Activated naive CD4-positive, alpha-beta T cell treated with anti-CD3 and anti-CD28 coated beads, Interleukin-2, amount 10 ng/mL, durations not matched to agents 7 days and 5 days (primary cell): ENCODE results near the gene FIZ1.
"Not testable (repeated sequence)": the region's sequence is repeated elsewhere in the genome, so short reads cannot be mapped to it uniquely, and the experiment has no call there.

Experiments
- CTCF ChIA-PET: fragments of 350-600 bp; sonication (Branson Sonifier 250); formaldehyde crosslinking; loops from one replicate; lab custom pipeline; 2021; ENCODE audit warnings: antibody characterized with exemption; lab: Charles Lee
- DNase-seq: peaks from one replicate; pipeline ENCODE4 v3.0.0-alpha.2; 2020
- H3K27ac Mint-ChIP-seq: one replicate; pipeline ENCODE4 v1.8.0; 2021; ENCODE audit warnings: mild to moderate bottlenecking, moderate library complexity, mixed read lengths
- H3K27me3 Mint-ChIP-seq: one replicate; pipeline ENCODE4 v1.8.0; 2021; ENCODE audit warnings: mild to moderate bottlenecking, mixed read lengths
- H3K36me3 Mint-ChIP-seq: one replicate; pipeline ENCODE4 v1.8.0; 2021; ENCODE audit warnings: mixed read lengths
- H3K4me1 Mint-ChIP-seq: one replicate; pipeline ENCODE4 v1.8.0; 2021; ENCODE audit warnings: mixed read lengths
- H3K4me3 Mint-ChIP-seq: one replicate; pipeline ENCODE4 v1.8.0; 2021; ENCODE audit warnings: mild to moderate bottlenecking, moderate library complexity, mixed read lengths
- H3K9me3 Mint-ChIP-seq: one replicate; pipeline ENCODE4 v1.8.0; 2021; ENCODE audit warnings: mixed read lengths

The FIZ1 gene

GRCh38 chr19:55590617-55591016 lies 8.7 kb downstream of the FIZ1 start:
- Mint-ChIP-seq H3K36me3 (peaks cover 17% of the 10 kb centered on the region), H3K27me3 (peaks cover 20% of the 10 kb centered on the region), H3K9me3 (peaks cover 2% of the 10 kb centered on the region), H3K27ac (no peak overlapping the region), H3K4me3 (no peak overlapping the region), H3K4me1 (peaks cover 19% of the 10 kb centered on the region)
- CTCF ChIA-PET, result no interaction called here
- no peak for DNase-seq

- Mint-ChIP-seq H3K27ac (no peak overlapping the region), H3K36me3 (peaks cover 12% of the 10 kb centered on the region), H3K4me1 (peaks cover 24% of the 10 kb centered on the region), H3K4me3 (no peak overlapping the region), H3K9me3 (peaks cover 2% of the 10 kb centered on the region), H3K27me3 (peaks cover 25% of the 10 kb centered on the region)
- DNase-seq, result no peak
- CTCF ChIA-PET, result no interaction called here
Measured at GRCh38 chr19:55590109-55590508, 9.2 kb downstream of the FIZ1 start.

DNA sequence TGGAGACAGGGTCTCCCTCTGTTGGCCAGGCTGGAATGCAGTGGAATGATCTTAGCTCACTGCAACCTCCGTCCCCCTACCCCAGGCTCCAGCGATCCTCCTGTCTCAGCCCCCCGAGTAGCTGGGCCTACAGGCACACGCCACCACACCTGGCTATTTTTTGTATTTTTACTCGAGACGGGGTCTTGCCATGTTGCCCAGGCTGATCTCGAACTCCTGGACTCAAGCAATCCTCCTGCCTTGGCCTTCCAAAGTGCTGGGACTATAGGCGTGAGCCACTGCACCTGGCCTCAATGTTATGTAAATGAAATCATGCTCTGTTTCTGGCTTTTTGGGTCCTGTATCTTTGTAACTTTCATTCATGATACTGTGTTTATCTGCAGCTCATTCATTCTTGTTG lies 10.6 kb downstream of the FIZ1 start:
- H3K4me3 Mint-ChIP-seq, result no peak overlapping the region
- H3K27ac Mint-ChIP-seq, result no peak overlapping the region
- H3K36me3 Mint-ChIP-seq, result peaks cover 7% of the 10 kb centered on the region
- H3K27me3 Mint-ChIP-seq, result peaks cover 34% of the 10 kb centered on the region
- peaks cover 22% of the 10 kb centered on the region for H3K4me1 Mint-ChIP-seq
- DNase-seq, result no peak
- CTCF ChIA-PET, result no interaction called here
- H3K9me3 Mint-ChIP-seq, result no peaks in the 10 kb centered on the region

DNA sequence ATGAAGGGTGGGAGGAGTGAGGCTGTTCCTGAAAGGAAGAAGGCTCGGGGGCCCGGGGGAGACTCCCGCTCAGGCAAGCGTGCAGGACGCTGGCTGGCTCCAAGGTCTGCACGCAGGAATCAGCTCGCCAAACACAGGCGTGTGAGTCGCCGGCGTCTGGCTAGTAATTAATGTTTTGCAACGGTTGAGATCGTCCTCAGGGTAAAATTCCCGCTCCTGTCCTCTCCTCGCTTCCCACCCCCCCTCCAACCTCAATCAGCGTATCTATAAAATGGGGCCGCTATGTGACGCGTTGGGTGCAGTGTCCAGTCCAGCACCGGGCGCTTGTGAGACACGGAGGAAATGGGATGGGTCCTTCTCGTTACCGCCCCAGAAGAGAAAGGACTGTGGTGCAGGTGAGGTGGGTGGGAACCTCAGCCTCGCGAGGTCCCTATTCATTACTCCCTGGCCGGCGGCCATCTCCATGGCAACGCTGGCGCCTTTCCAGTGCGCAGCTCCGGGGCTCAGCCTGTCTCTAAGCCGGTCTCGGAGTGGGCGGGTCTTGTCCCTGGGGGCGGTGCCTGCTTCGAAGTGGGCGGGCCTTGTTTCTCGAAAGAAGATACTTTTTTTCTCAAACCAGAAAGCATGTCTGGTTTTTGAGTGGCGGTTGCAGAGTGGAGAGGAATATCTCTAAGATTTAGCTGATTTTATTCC lies 12.2 kb downstream of the FIZ1 start:
- H3K4me1 Mint-ChIP-seq, result peaks cover 22% of the 10 kb centered on the region
- CTCF ChIA-PET, result interaction anchor here (0.9 to 1.5 kb wide), 3 partner anchors 12 to 46 kb away, joined by 4 to 6 read pairs (median 4); partner anchors contain the start of genes FIZ1 and ZNF865
- H3K4me3 Mint-ChIP-seq, result peak overlapping the region; percentile 62
- H3K27ac Mint-ChIP-seq, result peak overlapping the region; percentile 45
- peak; percentile 95 for DNase-seq
- peaks cover 4% of the 10 kb centered on the region for H3K36me3 Mint-ChIP-seq
- H3K27me3 Mint-ChIP-seq, result peaks cover 34% of the 10 kb centered on the region
- H3K9me3 Mint-ChIP-seq, result no peaks in the 10 kb centered on the region

GRCh38 chr19:55585658-55586339 lies 13.5 kb downstream of the FIZ1 start:
- peaks cover 30% of the 10 kb centered on the region for H3K4me1 Mint-ChIP-seq
- no peak overlapping the region for H3K27ac Mint-ChIP-seq
- DNase-seq, result peak; percentile 50
- no peaks in the 10 kb centered on the region for H3K36me3 Mint-ChIP-seq
- H3K9me3 Mint-ChIP-seq, result no peaks in the 10 kb centered on the region
- CTCF ChIA-PET, result interaction anchor here (0.8 kb wide), 1 partner anchor 20 kb away, joined by 3 read pairs; the partner anchor contains the start of gene ZNF865
- no peak overlapping the region for H3K4me3 Mint-ChIP-seq
- peaks cover 38% of the 10 kb centered on the region for H3K27me3 Mint-ChIP-seq

- DNase-seq, result no peak
- Mint-ChIP-seq H3K4me3 (no peak overlapping the region), H3K27ac (no peak overlapping the region), H3K27me3 (peaks cover 38% of the 10 kb centered on the region), H3K36me3 (peaks cover under 1% of the 10 kb centered on the region), H3K9me3 (no peaks in the 10 kb centered on the region), H3K4me1 (peaks cover 32% of the 10 kb centered on the region)
- CTCF ChIA-PET, result interaction anchor here (0.7 to 1.7 kb wide), 2 partner anchors 11 to 21 kb away, joined by 3 read pairs; no protein-coding TSS in a partner anchor
Measured at GRCh38 chr19:55584871-55585270, 14.4 kb downstream of the FIZ1 start.

- not testable (repeated sequence) for H3K36me3 Mint-ChIP-seq, H3K27ac Mint-ChIP-seq, H3K9me3 Mint-ChIP-seq, H3K4me3 Mint-ChIP-seq, DNase-seq
- H3K27me3 Mint-ChIP-seq, result peaks cover 38% of the 10 kb centered on the region
- H3K4me1 Mint-ChIP-seq, result peaks cover 35% of the 10 kb centered on the region
- CTCF ChIA-PET, result interaction anchor here (0.7 to 1.7 kb wide), 2 partner anchors 10 to 22 kb away, joined by 3 read pairs; no protein-coding TSS in a partner anchor
Measured at GRCh38 chr19:55583897-55584296, 15.4 kb downstream of the FIZ1 start.

- DNase-seq, H3K9me3 Mint-ChIP-seq, H3K27ac Mint-ChIP-seq, H3K4me3 Mint-ChIP-seq, H3K36me3 Mint-ChIP-seq, CTCF ChIA-PET: not testable (repeated sequence)
- Mint-ChIP-seq H3K27me3 (peaks cover 35% of the 10 kb centered on the region), H3K4me1 (peaks cover 31% of the 10 kb centered on the region)
Measured at GRCh38 chr19:55582284-55582683, 17.0 kb downstream of the FIZ1 start.

GRCh38 chr19:55581823-55582223 lies 17.5 kb downstream of the FIZ1 start:
- no peak overlapping the region for H3K4me3 Mint-ChIP-seq
- peaks cover 31% of the 10 kb centered on the region for H3K27me3 Mint-ChIP-seq
- no peaks in the 10 kb centered on the region for H3K9me3 Mint-ChIP-seq
- H3K27ac Mint-ChIP-seq, result no peak overlapping the region
- H3K4me1 Mint-ChIP-seq, result peaks cover 27% of the 10 kb centered on the region
- CTCF ChIA-PET, result interaction anchor here (0.7 kb wide), 1 partner anchor 1677 kb away, joined by 3 read pairs; no protein-coding TSS in a partner anchor
- no peak for DNase-seq
- H3K36me3 Mint-ChIP-seq, result peaks cover 7% of the 10 kb centered on the region

GRCh38 chr19:55581145-55581822 lies 18.0 kb downstream of the FIZ1 start:
- CTCF ChIA-PET, result interaction anchor here (0.7 to 1.1 kb wide), 2 partner anchors 25 to 1677 kb away, joined by 3 to 5 read pairs; no protein-coding TSS in a partner anchor
- Mint-ChIP-seq H3K36me3 (peaks cover 9% of the 10 kb centered on the region), H3K4me1 (peaks cover 24% of the 10 kb centered on the region), H3K4me3 (peak overlapping the region; percentile 79), H3K27ac (peak overlapping the region; percentile 55), H3K27me3 (peaks cover 25% of the 10 kb centered on the region), H3K9me3 (no peaks in the 10 kb centered on the region)
- DNase-seq, result peak; percentile 55

DNA sequence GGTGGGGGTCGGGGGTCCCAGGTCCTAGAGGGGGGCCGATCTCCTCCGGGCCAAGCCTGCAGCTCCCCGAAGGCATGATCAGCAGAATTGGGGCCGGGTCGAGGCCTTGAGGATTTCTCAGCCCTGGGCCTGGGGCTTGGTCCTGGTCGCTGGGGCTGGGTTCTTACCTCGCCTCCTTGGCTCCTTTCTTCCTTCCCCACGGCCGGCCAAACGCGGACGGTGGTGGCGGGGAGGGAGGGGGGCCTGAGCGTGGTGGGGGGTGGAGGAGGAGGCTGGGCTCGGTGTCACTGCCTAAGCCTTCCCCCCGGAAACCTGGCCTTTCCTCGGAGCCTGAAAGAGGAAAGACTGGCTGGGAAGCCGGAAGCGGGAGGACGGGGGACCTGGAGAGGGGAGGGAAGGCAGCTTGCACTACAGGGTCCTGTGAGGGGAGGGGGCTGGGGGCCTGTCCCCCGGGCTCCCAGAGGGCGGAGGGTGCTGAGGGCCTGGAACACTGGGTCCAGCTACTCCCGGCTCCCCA lies 18.6 kb downstream of the FIZ1 start, which contains the start of gene ZNF579:
TSS of gene ZNF579 (minus strand) at position 221 of the 517 bp plus-strand sequence. CDS start 1,209 bp downstream, outside the sequence.
- Mint-ChIP-seq H3K9me3 (no peaks in the 10 kb centered on the region), H3K27ac (peak within 1 kb of the TSS; percentile 78), H3K36me3 (peaks cover 9% of the 10 kb centered on the region), H3K4me3 (peak within 1 kb of the TSS; percentile 79), H3K4me1 (peaks cover 19% of the 10 kb centered on the region), H3K27me3 (peaks cover 19% of the 10 kb centered on the region)
- DNase-seq, result peak; percentile 83
- CTCF ChIA-PET, result interaction anchor here (1.1 kb wide), 1 partner anchor 26 kb away, joined by 5 read pairs; no protein-coding TSS in a partner anchor

DNA sequence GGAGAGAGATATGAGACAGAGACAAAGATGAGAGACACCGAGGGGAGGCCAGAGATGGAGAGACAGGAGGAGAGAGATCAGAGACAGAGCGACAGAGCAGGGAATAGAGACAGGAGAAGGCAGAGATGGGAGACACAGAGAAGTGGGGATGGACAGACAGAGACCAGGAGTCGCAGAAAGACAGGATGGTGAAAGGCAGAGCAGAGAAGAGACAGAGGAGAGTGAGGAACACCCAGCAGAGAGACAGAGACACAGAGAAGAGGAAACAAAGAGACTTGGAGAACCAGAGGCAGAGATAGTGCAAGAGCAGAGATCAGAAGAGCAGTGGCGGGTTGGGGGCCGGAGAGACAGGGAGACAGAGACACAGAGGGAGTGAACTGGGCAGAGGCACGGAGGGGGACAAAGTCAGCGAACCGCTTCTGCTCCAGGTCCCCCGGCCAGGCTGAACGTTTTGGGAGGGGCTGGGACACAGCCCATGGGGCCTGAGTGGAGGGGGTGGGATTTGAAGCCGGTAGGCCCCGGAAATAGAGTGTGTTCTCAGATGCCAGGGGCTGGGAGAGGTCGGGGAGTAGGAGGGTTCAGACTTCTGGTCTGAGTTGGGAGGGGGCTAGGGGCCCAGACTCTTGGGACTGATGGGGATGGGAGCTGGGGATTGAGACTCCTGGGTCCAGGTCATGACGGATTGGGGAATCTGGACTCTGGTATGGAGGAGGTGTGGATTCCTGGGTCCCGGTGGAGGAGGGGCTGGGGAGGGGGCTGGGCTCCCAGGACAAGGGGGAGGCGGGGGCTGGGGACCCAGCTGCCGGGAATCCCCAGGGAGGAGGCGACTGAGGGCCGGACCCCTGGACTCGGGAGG lies 19.3 kb downstream of the FIZ1 start:
- H3K27me3 Mint-ChIP-seq, result peaks cover 13% of the 10 kb centered on the region
- peak overlapping the region; percentile 79 for H3K4me3 Mint-ChIP-seq
- H3K4me1 Mint-ChIP-seq, result peaks cover 15% of the 10 kb centered on the region
- H3K27ac Mint-ChIP-seq, result peak overlapping the region; percentile 78
- H3K9me3 Mint-ChIP-seq, result no peaks in the 10 kb centered on the region
- CTCF ChIA-PET, result interaction anchor here (1.1 kb wide), 1 partner anchor 27 kb away, joined by 5 read pairs; no protein-coding TSS in a partner anchor
- DNase-seq, result peak; percentile 43
- H3K36me3 Mint-ChIP-seq, result peaks cover 9% of the 10 kb centered on the region
